HG03095 (cell line): ENCODE results near the gene SECISBP2.

Source experiments
- ATAC-seq: cut with Tn5 transposase; IDR thresholded peaks from one replicate; pipeline ENCODE4 v1.9.1; 2021; ENCODE audit warnings: moderate library complexity; ENCODE audit not compliant: unreplicated experiment

Gene SECISBP2

GRCh38 chr9:89379508-89380115 is 61.3 kb downstream of the SECISBP2 start:
- ATAC-seq, result no peak

GRCh38 chr9:89380437-89381307 is 62.4 kb downstream of the SECISBP2 start:
- no peak for ATAC-seq

GRCh38 chr9:89381308-89381609 is 63.0 kb downstream of the SECISBP2 start:
- ATAC-seq, result no peak

GRCh38 chr9:89382026-89382986 is 64.0 kb downstream of the SECISBP2 start:
- ATAC-seq, result no peak

- ATAC-seq, result no peak
Measured at GRCh38 chr9:89383030-89383720, 64.9 kb downstream of the SECISBP2 start.

GRCh38 chr9:89383721-89384300 is 65.5 kb downstream of the SECISBP2 start:
- ATAC-seq, result no peak

- no peak for ATAC-seq
Measured at GRCh38 chr9:89384783-89385182, 66.5 kb downstream of the SECISBP2 start.

- no peak for ATAC-seq
Measured at GRCh38 chr9:89386206-89386605, 67.9 kb downstream of the SECISBP2 start.

- no peak for ATAC-seq
Measured at GRCh38 chr9:89386797-89387196, 68.5 kb downstream of the SECISBP2 start.

GRCh38 chr9:89387197-89387849 is 69.0 kb downstream of the SECISBP2 start:
- ATAC-seq, result no peak

GRCh38 chr9:89388084-89388867 is 70.0 kb downstream of the SECISBP2 start:
- ATAC-seq, result no peak

- no peak for ATAC-seq
Measured at GRCh38 chr9:89388868-89389177, 70.5 kb downstream of the SECISBP2 start.

GRCh38 chr9:89390068-89390555 is 71.8 kb downstream of the SECISBP2 start:
- no peak for ATAC-seq

GRCh38 chr9:89390578-89391116 is 72.3 kb downstream of the SECISBP2 start:
- no peak for ATAC-seq

GRCh38 chr9:89391585-89391984 is 73.3 kb downstream of the SECISBP2 start:
- no peak for ATAC-seq

GRCh38 chr9:89394412-89394811 is 76.1 kb downstream of the SECISBP2 start:
- ATAC-seq, result no peak

- ATAC-seq, result no peak
Measured at GRCh38 chr9:89395931-89396710, 77.8 kb downstream of the SECISBP2 start.

- no peak for ATAC-seq
Measured at GRCh38 chr9:89397471-89397870, 79.2 kb downstream of the SECISBP2 start.
